ENCODE results near the gene ACBD6.

GRCh38 chr1:180294711-180295110 is 207.7 kb downstream of the ACBD6 start:
- TF ChIP-seq, protein P1, sequence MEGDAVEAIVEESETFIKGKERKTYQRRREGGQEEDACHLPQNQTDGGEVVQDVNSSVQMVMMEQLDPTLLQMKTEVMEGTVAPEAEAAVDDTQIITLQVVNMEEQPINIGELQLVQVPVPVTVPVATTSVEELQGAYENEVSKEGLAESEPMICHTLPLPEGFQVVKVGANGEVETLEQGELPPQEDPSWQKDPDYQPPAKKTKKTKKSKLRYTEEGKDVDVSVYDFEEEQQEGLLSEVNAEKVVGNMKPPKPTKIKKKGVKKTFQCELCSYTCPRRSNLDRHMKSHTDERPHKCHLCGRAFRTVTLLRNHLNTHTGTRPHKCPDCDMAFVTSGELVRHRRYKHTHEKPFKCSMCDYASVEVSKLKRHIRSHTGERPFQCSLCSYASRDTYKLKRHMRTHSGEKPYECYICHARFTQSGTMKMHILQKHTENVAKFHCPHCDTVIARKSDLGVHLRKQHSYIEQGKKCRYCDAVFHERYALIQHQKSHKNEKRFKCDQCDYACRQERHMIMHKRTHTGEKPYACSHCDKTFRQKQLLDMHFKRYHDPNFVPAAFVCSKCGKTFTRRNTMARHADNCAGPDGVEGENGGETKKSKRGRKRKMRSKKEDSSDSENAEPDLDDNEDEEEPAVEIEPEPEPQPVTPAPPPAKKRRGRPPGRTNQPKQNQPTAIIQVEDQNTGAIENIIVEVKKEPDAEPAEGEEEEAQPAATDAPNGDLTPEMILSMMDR (IDR thresholded peaks at IDR 0.05) = no peak
- TF ChIP-seq POLR2A (IDR thresholded peaks at IDR 0.05) = no peak
